NCI-H1436 treated with DMSO at 0.1 percent for 48 hours (cell line): ENCODE results near the gene FRAT2.
A peak's percentile ranks its signal among the peaks of the same experiment; 100 is the strongest.

Experiments
- DNase-seq: peaks from one replicate; lab custom pipeline; 2025; lab: John Stamatoyannopoulos, UW

The FRAT2 gene, protein sequence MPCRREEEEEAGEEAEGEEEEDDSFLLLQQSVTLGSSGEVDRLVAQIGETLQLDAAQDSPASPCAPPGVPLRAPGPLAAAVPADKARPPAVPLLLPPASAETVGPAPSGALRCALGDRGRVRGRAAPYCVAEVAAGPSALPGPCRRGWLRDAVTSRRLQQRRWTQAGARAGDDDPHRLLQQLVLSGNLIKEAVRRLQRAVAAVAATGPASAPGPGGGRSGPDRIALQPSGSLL

GRCh38 chr10:97334370-97335175 is at the start of gene FRAT2:
FRAT2 (minus strand) TSS chr10:97334729; CDS start chr10:97334572, 157 bp downstream.
- DNase-seq = peak; percentile 41

GRCh38 chr10:97384156-97384555 is 49.6 kb upstream of the FRAT2 start:
- DNase-seq = no peak

DNA sequence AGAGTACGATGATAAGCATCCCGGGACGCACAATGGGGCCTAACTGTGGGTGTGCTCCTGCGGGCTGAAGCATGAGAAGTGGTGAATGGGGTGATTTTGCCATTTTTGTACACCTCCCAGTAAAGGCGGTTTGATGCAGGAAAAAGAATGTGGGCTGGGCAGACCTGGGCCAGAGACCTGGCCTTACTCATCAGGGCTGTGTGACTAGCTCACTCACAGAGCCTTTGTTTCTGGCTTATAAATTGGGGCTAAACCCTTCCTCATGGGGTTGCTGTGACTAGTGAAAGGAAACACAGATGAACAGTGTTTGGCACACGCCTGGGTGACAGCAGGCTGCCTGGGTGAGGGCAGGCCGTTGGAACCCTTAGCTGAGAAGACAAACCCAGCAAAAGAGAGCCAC is 48.6 kb upstream of the FRAT2 start:
- DNase-seq = no peak

- DNase-seq = no peak
These were observed 47.1 kb upstream of the FRAT2 start for GRCh38 chr10:97381626-97382025.

DNA sequence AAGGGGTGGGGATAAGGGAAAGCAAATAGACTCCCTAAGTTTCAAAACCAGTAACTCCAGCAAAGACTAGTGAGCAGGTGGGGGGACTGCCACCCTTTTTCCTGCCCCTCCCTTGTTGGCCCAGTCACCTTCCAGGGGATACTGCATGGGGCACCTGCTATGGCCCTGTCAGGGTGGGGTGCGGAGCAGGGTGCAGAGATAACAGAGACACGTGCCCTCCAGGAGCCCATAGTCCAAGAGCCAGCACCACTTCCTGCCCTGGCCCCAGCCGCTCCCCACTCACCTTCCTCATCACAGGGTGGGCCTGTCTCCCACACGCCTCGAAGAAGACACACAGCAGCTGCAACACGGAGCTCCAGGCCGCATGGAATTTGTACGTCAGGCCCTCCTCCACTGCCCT is 46.0 kb upstream of the FRAT2 start:
- DNase-seq = no peak

- DNase-seq = no peak
These were observed 44.7 kb upstream of the FRAT2 start for GRCh38 chr10:97378933-97379921.

DNA sequence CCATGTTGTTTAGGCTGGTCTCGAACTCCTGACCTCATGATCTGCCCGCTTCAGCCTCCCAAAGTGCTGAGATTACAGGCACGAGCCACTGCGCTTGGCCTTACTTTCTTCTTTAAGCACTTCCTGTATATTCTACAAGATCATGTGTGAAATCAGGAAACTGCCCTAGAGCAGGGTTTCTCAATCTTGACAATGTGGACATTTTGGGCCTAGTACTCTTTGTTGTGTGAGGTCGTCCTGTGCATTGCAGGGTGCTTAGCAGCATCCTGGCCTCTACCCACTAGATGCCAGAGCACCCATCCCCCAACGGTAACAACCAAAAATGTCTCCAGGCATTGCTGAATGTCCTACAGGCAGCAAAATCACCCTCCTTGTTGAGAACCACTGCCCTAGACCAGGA is 41.9 kb upstream of the FRAT2 start:
- DNase-seq = no peak

DNA sequence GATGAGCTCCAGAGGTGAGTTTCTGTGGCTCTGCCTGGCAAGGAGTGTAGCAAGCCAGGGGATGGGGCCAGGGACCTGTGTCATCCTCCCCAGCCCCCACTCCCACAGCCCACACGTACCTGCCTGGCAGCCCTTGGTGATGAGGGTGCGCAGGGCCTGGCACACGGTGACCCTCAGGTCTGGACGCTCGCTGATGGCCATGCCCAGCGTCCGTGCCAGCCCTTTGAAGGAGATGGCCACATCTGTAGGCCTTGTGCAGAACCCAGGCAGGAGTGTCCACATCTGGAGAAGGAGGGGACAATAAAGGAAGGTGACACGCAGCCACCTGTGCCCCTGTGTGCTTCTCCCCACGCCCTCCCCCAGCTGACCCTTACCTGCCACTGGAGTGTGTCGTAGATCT is 38.9 kb upstream of the FRAT2 start:
- no peak for DNase-seq

DNA sequence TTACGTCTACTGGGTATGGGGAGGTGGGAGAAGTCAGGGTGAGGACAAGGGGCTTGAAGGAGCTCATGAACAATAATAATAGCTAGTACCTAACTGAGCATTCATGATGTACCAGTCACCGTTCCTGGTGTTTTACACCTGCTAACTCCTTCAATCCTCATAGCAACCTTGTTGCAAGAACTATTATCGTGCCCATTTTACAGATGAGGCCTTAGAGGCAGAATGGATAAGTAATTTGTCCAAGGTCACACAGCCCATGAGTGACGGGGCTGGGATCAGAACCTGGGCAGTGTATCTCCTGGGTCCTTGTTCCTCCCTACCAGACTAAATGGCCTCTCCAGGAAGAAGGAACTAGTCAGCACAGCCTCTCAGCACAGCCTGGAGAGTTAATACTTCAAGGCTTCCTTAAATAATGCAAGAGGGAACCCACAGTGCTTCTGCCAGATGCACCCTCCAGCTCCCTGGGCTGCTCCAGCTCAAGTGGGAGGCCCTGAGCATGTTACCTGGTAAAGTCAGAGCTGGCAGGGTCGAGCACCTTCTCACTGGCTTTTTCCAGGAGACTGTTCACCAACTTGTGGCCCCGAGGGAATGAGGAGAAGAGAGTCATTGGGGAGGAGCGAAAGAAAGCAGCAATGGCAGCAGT is 37.8 kb upstream of the FRAT2 start:
- DNase-seq = no peak

DNA sequence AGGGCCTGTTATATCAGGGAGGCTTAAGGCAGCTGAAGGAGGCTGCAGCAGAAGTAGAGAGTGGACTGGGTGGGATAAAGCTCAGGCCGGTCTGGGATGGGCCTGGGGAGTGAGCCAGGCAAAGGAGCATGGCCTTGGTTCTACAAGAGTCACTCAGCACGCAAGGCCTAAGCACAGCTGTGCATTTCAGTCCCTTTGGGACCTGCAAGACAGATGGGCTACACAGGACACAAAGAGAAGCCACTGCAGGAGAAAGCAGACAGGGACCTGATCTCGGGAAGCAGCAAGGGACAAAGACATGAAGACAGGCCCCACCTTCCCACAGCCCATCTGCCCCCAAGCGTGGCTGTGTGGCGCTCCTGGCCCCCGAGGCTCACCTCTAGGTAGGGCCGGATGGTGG is 37.2 kb upstream of the FRAT2 start:
- no peak for DNase-seq

DNA sequence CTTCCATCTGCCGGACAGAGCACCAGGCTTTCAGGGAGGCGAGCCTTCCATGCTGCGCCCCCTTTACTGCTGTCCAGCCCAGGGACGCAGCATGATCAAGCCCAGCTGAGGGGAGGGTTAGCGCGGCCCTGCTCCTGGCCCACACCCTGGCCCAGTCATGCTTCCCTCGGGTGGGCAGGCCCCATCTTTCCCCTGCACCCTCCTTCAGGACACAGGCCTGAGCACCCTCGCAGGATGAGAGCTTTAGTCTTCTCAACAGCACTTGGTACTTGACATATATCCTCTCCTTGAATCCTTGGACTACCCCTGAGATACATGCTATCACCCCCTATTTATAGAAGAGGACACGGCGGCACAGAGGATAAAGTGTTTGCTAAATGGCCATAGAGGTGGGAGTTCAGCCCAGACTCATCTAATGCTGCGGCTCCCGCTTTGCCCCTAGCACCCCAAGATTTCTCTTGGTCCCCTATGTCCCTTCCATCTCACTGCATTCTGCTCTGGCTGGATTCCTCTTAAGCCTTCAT is 32.7 kb upstream of the FRAT2 start:
- DNase-seq = no peak

DNA sequence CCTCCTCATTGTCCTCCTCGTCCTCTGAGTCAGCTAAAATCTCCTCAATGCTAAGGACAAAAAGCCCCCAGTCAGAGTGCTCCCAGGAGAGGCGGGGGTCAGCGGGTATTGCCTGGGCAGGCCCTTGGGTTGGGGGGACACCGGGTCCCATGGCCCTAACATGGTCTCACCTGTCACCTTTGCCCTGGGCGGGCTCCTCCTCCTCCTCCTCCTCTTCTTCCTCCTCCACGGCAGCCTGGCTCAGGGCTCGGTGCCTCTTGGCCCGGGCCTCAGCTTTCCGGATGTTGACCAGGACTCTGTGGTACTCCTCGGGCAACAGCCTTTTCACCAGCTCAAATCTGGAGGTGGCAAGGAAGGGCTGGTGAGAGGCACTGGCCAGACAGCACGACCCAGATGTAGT is 32.0 kb upstream of the FRAT2 start:
- DNase-seq = no peak

DNA sequence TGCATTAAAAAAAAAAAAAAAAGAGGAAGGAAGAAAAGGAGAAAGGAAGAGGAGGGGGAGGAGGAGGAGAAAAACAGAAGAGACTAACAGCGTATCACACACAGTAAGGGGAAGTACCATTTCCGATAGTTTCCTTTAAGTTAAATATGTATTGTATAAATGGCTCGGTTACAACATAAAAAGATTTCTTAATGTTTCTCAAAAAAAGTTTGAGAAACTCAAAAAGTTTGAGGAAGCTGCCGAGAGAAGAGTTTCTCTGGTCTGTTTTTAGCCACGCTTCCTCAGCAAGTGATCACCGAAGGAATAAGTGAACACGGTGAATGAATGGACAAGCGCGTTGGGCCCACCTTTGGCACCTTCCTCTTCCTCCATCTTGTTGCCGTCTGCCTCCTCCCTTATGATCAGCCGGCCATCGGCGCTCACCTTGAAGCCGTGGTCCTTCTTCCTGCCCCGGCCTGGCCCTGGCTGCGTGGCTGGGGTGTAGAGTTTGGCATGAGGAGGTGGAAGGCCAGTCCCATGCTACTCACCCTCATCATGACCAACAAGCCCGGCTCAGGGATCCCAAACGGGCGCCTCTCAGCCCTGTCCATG is 31.3 kb upstream of the FRAT2 start:
- no peak for DNase-seq

DNA sequence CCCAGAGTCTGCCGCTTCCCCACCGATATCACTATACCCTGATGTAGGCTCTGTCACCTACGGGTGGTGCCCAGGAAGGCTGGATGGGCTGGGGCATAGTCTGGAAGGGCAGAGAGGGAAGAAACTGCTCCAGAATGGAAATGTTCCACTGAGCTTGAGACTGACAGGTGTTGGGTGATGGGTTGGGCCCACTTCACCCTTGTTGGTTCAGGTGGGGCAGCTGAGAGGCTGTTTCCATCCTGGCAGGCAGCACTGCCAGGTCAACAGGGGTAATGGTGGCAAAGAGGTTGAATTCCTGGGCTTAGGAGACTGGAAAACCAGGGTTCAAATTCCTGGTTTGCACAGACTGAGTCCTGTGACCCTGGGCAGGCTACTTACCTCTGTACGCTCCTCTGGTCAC is 28.5 kb upstream of the FRAT2 start:
- no peak for DNase-seq

DNA sequence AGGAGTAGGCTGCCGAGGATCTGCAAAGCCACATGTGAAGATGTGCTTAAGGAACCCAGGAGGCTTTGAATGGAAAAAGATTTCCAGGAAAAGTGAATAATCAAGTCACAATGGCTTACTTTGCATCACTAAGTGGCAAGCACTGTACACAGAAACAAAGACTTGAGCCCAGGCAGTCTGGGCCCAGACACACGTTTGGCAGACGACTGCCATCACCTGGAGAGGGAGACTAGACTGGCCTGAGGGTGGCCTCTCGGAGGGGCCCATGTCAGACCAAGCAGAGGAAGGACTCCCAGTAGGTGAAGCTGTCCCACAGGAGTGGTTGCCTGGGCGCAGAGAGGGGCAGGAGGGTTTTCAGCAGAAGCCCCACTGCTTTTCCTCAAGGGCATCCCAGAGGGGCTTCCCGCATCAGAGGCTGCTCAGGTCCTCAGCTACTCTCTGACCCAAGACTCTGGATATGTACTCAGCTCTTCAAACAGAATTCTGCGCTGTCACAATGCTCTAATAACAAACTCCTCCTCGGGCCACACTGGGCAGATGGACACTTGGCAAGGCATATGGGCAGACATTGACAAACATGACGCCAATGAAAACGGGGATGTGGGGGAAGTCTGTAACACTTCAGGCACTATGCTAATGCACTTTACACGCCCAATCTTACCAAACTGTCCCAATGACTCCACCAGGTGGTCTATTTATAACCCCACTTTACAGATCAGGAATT is 27.9 kb upstream of the FRAT2 start:
- no peak for DNase-seq

- DNase-seq = no peak
These were observed 27.0 kb upstream of the FRAT2 start for GRCh38 chr10:97361537-97361901.

DNA sequence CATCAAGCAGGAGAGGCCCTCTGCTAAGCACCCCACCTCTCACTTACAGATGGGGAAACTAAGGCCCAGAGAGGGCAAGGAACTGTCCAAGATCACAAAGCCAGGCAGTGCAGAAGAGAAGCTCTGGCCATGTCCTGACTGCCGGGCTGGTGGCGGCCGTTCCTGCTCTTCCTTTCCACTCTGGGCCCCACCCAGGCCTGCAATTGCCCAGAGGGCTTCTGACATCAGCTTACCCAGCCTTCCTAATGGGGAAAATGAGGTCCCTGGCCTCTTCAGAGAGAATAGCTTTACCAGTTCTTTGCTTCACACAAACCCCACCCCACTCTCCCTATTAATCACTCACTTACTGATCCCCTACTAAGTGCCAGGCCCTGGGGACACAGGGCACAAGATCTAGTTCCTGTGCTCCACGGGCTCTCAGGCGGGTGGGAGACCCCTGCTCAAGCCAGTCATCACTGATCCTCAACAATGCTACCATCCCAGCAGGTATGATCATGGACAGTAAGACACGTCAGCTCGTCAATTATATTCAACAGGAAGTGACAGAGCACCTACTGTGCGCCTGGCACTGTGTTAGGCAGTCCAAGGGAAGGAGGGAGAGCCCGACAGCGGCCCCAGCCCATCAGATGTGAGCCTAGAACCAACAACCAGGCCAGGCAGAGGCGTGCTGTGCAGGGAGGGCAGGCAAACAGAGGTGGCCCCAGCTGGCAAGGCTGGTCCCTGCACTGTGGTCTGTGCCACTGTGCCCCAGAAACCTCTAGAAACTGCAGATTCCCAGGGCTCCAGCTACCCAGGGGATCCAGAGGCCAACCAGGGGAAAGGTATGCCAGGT is 26.4 kb upstream of the FRAT2 start:
- no peak for DNase-seq

DNA sequence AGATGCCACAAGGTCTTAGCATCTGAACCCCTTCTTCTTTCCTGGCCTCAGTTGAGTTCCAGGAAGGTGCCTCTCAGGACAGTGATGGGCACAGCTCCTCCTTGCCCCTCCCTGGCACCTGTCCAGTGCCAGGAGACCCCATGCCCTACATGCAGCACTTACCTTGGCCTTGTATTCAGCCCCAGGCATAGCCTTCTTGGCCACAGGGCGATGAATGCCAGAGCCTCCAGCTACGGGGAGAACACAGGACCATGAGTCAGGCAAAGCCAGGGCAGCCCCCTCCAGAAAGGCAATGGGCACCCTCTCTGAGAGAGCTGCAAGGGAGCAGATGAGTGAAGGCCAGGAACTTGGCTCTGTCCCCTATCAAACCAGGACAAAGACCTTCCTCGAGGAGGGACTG is 24.3 kb upstream of the FRAT2 start:
- DNase-seq = no peak

- no peak for DNase-seq
These were observed 23.8 kb upstream of the FRAT2 start for GRCh38 chr10:97358349-97358748.

- DNase-seq = no peak
These were observed 22.4 kb upstream of the FRAT2 start for GRCh38 chr10:97356918-97357317.
